ENCODE data around the gene KIRREL1. TPM values are rescaled to one million over a fixed set of nuclear protein-coding genes. Genes with fewer than 3 reads are reported as not detected.

Gene KIRREL1
- not detected for total RNA-seq

- Mint-ChIP-seq H3K27me3 (peaks cover 48% of the 10 kb centered on the region), H3K4me3 (peak within 1 kb of the TSS; percentile 65), H3K9me3 (no peaks in the 10 kb centered on the region), H3K27ac (no peak within 1 kb of the TSS), H3K36me3 (no peaks in the 10 kb centered on the region), H3K4me1 (peaks cover 8% of the 10 kb centered on the region)
- ATAC-seq (ENCODE audit: low read depth) (peak; percentile 30), DNase-seq (no peak)
- POLR2A ChIA-PET = interaction anchor here (0.6 kb wide), 1 partner anchor 1823 kb away, joined by 3 read pairs; no protein-coding TSS in a partner anchor
Observed at GRCh38 chr1:157993147-157993917, at the start of gene KIRREL1. TSS of gene KIRREL1 (plus strand) at chr1:157993645. CDS start at chr1:157993677, 32 bp downstream.

GRCh38 chr1:157944663-157945280 is 48.7 kb upstream of the KIRREL1 start:
- DNase-seq = no peak
- no peaks in the 10 kb centered on the region for H3K9me3 Mint-ChIP-seq
- no peak overlapping the region for H3K27ac Mint-ChIP-seq
- H3K4me1 Mint-ChIP-seq = no peaks in the 10 kb centered on the region
- POLR2A ChIA-PET = no interaction called here
- no peaks in the 10 kb centered on the region for H3K36me3 Mint-ChIP-seq
- no peak overlapping the region for H3K4me3 Mint-ChIP-seq
- H3K27me3 Mint-ChIP-seq = peaks cover 2% of the 10 kb centered on the region
- ATAC-seq (ENCODE audit: low read depth) = no peak

GRCh38 chr1:157948312-157949073 is 45.0 kb upstream of the KIRREL1 start:
- H3K36me3 Mint-ChIP-seq = no peaks in the 10 kb centered on the region
- DNase-seq = no peak
- H3K27ac Mint-ChIP-seq = no peak overlapping the region
- peaks cover 7% of the 10 kb centered on the region for H3K27me3 Mint-ChIP-seq
- H3K4me3 Mint-ChIP-seq = no peak overlapping the region
- ATAC-seq (ENCODE audit: low read depth) = no peak
- no peaks in the 10 kb centered on the region for H3K4me1 Mint-ChIP-seq
- no peaks in the 10 kb centered on the region for H3K9me3 Mint-ChIP-seq
- POLR2A ChIA-PET = no interaction called here

DNA sequence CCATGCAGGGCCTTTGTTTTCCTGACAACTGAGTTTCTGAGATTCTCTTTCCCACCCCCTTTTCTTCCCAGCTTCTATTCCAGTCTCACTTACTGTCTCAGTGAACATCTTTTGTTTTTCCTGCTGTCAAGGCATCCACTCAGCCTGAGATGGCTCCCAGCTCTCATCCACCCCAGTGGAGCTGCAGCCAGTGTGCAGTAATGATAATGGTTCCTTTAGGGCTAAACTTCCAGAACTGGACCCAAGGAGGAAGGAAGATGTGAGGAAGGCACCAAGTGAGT is 44.4 kb upstream of the KIRREL1 start:
- Mint-ChIP-seq H3K4me3 (no peak overlapping the region), H3K27me3 (peaks cover 8% of the 10 kb centered on the region), H3K27ac (no peak overlapping the region), H3K36me3 (no peaks in the 10 kb centered on the region), H3K9me3 (no peaks in the 10 kb centered on the region), H3K4me1 (no peaks in the 10 kb centered on the region)
- ATAC-seq (ENCODE audit: low read depth) (no peak), DNase-seq (no peak)
- POLR2A ChIA-PET = no interaction called here

DNA sequence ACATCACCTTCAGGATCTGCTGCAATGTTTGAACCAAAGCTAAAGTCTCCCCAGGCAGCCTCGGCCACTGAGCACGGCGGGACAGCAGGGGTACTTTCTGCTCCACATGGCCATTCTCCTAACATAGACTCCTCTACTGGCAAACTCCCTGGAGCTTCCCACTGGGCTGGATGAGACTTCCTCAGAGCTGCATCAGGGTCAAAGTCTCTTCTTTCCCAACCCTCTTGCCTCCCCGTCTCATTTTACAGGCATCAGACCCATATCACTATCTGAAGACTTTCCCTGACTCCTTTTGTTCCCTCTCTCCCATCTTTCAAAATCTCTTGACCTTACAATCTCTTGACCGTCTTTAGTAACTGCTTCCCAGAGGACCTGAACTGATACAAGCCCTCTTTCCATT is 42.2 kb upstream of the KIRREL1 start:
- H3K27me3 Mint-ChIP-seq = peaks cover 16% of the 10 kb centered on the region
- ATAC-seq (ENCODE audit: low read depth) (no peak), DNase-seq (no peak)
- no peak overlapping the region for H3K4me3 Mint-ChIP-seq
- H3K27ac Mint-ChIP-seq = no peak overlapping the region
- no peaks in the 10 kb centered on the region for H3K36me3 Mint-ChIP-seq
- no peaks in the 10 kb centered on the region for H3K4me1 Mint-ChIP-seq
- POLR2A ChIA-PET = no interaction called here
- no peaks in the 10 kb centered on the region for H3K9me3 Mint-ChIP-seq

DNA sequence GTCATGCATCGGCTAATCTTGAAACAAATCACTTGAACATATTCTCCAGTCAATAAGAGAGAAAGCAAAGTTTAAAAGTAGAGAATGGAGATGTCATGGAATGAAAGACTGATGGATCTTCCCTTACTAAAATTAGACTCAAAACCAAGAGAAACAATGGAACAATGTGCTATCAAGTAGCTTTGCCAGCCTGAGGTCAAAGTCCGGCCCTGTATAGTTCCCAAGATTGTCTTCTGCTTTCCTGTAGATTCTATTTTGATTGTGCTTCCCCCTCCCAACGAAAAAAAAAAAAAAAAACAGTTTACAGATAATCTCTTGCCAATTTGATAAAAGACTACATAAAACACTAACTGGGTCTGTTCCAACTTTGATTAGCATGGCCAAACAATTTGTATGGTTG is 40.8 kb upstream of the KIRREL1 start:
- Mint-ChIP-seq H3K4me1 (no peaks in the 10 kb centered on the region), H3K27me3 (peaks cover 21% of the 10 kb centered on the region), H3K9me3 (no peaks in the 10 kb centered on the region), H3K27ac (no peak overlapping the region), H3K36me3 (no peaks in the 10 kb centered on the region), H3K4me3 (no peak overlapping the region)
- ATAC-seq (ENCODE audit: low read depth) (no peak), DNase-seq (no peak)
- POLR2A ChIA-PET = no interaction called here

GRCh38 chr1:157955221-157955620 is 38.2 kb upstream of the KIRREL1 start:
- no peaks in the 10 kb centered on the region for H3K4me1 Mint-ChIP-seq
- DNase-seq (no peak), ATAC-seq (ENCODE audit: low read depth) (no peak)
- POLR2A ChIA-PET = no interaction called here
- no peaks in the 10 kb centered on the region for H3K9me3 Mint-ChIP-seq
- no peak overlapping the region for H3K27ac Mint-ChIP-seq
- no peaks in the 10 kb centered on the region for H3K36me3 Mint-ChIP-seq
- peaks cover 31% of the 10 kb centered on the region for H3K27me3 Mint-ChIP-seq
- H3K4me3 Mint-ChIP-seq = no peak overlapping the region

- Mint-ChIP-seq H3K9me3 (no peaks in the 10 kb centered on the region), H3K4me1 (no peaks in the 10 kb centered on the region), H3K27ac (no peak overlapping the region), H3K36me3 (no peaks in the 10 kb centered on the region), H3K4me3 (no peak overlapping the region), H3K27me3 (peaks cover 34% of the 10 kb centered on the region)
- POLR2A ChIA-PET = no interaction called here
- ATAC-seq (ENCODE audit: low read depth) (no peak), DNase-seq (no peak)
Observed at GRCh38 chr1:157955857-157956256, 37.6 kb upstream of the KIRREL1 start.

GRCh38 chr1:157956732-157957131 is 36.7 kb upstream of the KIRREL1 start:
- POLR2A ChIA-PET = no interaction called here
- ATAC-seq (ENCODE audit: low read depth) (no peak), DNase-seq (no peak)
- Mint-ChIP-seq H3K27ac (no peak overlapping the region), H3K27me3 (peaks cover 36% of the 10 kb centered on the region), H3K4me1 (no peaks in the 10 kb centered on the region), H3K36me3 (no peaks in the 10 kb centered on the region), H3K4me3 (no peak overlapping the region), H3K9me3 (no peaks in the 10 kb centered on the region)

DNA sequence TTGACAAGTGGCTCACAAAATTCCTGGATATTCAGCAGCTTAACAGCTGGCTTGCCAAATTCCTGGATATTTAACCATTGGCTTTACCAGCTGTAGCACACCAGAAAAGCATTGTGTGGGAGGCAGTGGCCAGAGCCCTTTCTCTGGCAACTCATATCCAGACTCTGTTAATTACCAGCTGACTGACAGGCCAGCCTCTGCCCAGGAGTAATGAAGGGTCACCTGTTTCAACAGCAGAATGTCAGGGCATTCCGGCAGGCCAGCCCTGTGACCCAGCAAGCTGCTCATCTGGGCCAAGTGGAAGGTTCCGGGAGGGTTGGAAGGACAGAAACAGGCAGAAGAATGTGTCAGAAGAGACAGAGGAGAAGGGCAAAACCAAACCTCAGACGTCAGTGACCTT is 35.2 kb upstream of the KIRREL1 start:
- POLR2A ChIA-PET = no interaction called here
- H3K27me3 Mint-ChIP-seq = peaks cover 32% of the 10 kb centered on the region
- H3K27ac Mint-ChIP-seq = no peak overlapping the region
- H3K4me3 Mint-ChIP-seq = no peak overlapping the region
- no peaks in the 10 kb centered on the region for H3K4me1 Mint-ChIP-seq
- no peaks in the 10 kb centered on the region for H3K9me3 Mint-ChIP-seq
- no peak for ATAC-seq (ENCODE audit: low read depth)
- no peaks in the 10 kb centered on the region for H3K36me3 Mint-ChIP-seq
- no peak for DNase-seq

- Mint-ChIP-seq H3K36me3 (no peaks in the 10 kb centered on the region), H3K27me3 (peaks cover 28% of the 10 kb centered on the region)
Observed at GRCh38 chr1:157959750-157960149, 33.7 kb upstream of the KIRREL1 start.

DNA sequence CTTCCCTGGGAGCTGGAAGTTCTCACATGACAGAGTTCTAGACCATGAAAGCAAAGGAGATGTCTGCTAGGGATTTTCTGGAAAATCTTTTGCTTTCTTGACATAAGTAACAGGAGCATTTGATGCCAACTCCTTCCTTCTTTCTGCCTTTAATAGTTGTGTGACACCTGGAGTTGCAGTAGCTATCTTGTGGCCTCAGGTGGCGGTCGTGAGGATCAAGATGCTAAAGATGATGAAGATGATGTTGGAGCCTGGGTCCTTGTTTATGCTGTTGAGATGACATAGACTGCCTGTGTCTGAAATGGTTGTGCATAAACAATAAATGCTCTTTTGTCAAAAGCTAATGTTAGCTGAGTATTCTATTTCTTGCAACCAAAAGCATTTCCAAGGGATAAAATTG is 32.7 kb upstream of the KIRREL1 start:
- no peak overlapping the region for H3K27ac Mint-ChIP-seq
- DNase-seq (no peak), ATAC-seq (ENCODE audit: low read depth) (no peak)
- peaks cover 28% of the 10 kb centered on the region for H3K27me3 Mint-ChIP-seq
- no peak overlapping the region for H3K4me3 Mint-ChIP-seq
- H3K36me3 Mint-ChIP-seq = no peaks in the 10 kb centered on the region
- POLR2A ChIA-PET = no interaction called here
- H3K9me3 Mint-ChIP-seq = no peaks in the 10 kb centered on the region
- no peaks in the 10 kb centered on the region for H3K4me1 Mint-ChIP-seq

More at GRCh38 chr1:157959750-157960149, 33.7 kb upstream of the KIRREL1 start:
- ATAC-seq (ENCODE audit: low read depth) (no peak), DNase-seq (no peak)
- Mint-ChIP-seq H3K9me3 (no peaks in the 10 kb centered on the region), H3K4me3 (no peak overlapping the region), H3K4me1 (no peaks in the 10 kb centered on the region), H3K27ac (no peak overlapping the region)
- POLR2A ChIA-PET = no interaction called here

- no peak overlapping the region for H3K27ac Mint-ChIP-seq
- H3K4me1 Mint-ChIP-seq = no peaks in the 10 kb centered on the region
- no peaks in the 10 kb centered on the region for H3K36me3 Mint-ChIP-seq
- no peaks in the 10 kb centered on the region for H3K9me3 Mint-ChIP-seq
- H3K27me3 Mint-ChIP-seq = peaks cover 24% of the 10 kb centered on the region
- H3K4me3 Mint-ChIP-seq = no peak overlapping the region
- POLR2A ChIA-PET = no interaction called here
- DNase-seq = no peak
- no peak for ATAC-seq (ENCODE audit: low read depth)
Observed at GRCh38 chr1:157961805-157962762, 31.4 kb upstream of the KIRREL1 start.
